Measurements from ENCODE around the gene RDH11.

Gene RDH11

GRCh38 chr14:67645414-67645813 is 50.1 kb downstream of the RDH11 start:
- DNase-seq, result no peak

- DNase-seq, result no peak
Measured at GRCh38 chr14:67644428-67644827, 51.1 kb downstream of the RDH11 start.

DNA sequence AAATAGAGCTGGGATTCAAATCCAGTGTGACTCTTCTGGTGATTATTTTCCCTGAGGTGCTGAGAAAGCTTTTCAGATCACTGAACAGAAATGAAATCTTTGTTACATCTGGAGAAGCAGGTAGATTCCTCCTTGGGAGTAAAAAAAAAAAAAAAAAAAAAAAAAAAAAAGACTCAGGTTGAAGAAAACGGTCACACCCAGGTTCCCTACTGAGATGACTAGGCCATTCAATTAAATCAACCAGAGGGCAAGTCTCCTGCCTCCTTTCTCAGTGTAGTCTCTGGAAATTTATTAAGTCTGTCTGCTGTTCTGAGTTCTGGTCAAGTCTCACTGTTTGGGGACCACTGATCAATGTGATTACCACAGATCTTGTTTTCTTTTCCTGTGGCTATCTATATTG is 51.9 kb downstream of the RDH11 start:
- DNase-seq, result no peak

DNA sequence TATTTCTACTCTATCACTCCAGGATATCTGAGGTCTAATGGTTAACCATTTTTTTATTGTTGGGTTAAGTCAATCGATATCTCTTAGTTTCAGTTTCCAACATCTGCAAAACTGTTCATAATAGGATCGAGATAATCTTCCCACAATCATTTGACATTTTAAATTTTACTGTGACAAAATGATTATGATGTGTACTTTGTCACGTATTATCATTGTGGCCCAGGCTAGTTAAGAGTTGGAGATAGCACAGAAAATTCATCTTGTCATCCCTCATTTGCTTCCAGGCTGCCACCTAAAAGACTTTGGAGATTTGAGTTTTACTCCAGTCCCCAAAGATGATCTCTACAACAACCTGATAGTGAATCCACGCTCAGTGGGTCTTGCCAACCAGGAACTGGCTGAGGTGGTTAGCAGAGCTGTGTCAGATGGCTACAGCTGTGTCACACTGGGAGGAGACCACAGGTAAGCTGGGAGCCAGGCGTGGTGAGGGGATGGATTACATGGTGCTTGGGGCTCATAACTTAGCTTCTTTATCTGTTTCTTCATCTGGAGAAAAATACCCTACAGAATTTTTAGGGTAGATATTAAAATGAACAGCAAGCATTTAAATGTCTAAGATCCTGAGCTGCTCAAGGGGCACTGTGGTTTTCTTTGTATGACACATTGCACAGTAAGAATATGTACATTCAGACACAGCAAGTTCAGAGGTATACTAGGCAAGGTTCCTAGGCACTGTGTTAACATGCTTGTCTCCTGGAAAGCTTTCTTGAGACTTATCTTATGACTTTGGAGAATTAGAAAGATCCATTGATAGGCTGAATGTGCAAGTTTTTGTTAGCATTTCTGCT is 53.4 kb downstream of the RDH11 start:
- no peak for DNase-seq

DNA sequence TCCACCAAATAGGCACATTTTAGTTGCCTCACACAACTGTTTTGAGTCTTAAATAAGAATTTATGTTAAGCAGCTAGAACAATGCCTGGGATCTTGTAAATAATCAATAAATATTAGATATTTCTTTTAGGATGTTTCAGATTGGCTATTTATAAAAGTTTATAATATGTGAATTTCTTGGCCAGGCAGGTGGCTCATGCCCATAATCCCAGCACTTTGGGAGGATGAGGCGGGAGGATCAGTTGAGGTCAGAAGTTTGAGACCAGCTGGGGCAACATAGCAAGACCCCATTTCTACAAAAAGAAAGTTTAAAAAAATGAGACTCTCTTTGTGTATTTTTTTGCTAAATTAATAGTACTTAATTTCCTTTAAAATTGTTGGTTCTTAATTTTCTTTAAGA is 54.1 kb downstream of the RDH11 start:
- no peak for DNase-seq

GRCh38 chr14:67638642-67639041 is 56.9 kb downstream of the RDH11 start:
- DNase-seq, result no peak

DNA sequence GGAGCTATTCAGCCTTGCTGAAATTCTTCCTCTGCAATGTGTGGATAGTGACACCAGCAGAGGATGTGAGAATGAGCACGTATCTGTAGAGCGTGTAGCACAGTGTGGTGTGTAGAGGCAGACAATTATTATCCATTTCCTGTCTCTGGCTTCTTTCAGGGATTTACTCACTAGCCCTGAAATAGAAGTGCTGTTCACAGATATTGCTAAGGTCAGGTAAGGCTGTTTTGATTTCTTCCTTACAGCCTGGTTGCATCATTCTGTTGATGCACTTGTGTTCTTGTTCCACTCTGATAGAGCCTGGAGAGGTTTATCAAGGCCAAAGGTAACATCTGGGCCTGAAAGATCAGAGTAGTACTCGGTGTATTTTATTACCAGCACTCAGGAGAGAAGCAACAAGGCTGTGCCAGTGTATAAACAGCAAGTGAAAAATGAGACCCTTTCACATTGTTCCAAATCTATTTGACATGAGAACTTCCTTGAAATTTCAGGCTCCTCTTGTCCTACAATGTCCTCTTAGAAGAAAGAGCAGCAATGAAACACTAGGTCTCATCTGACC is 59.1 kb downstream of the RDH11 start:
- DNase-seq, result no peak

- DNase-seq, result no peak
Measured at GRCh38 chr14:67633451-67634147, 62.0 kb downstream of the RDH11 start.

DNA sequence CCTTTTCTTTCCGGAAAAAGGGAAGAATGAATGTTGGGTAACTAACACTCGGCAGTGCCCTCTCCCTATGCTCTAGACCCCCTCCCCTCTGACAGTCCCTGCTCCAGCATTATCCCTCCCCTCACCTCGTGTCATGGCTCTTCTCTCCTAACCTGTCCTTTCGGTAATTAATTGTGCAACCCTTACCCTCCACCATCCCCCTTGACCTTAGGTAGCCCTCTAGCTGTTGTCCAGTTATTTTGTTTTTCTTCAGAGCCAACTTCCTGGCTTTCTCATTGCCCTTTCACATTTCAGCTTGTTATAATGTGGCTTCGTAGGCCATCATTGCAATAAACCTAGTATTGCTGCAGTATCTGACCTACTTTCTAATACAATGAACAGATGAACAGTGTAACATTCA is 64.6 kb downstream of the RDH11 start:
- no peak for DNase-seq

GRCh38 chr14:67630186-67630585 is 65.4 kb downstream of the RDH11 start:
- DNase-seq, result no peak

DNA sequence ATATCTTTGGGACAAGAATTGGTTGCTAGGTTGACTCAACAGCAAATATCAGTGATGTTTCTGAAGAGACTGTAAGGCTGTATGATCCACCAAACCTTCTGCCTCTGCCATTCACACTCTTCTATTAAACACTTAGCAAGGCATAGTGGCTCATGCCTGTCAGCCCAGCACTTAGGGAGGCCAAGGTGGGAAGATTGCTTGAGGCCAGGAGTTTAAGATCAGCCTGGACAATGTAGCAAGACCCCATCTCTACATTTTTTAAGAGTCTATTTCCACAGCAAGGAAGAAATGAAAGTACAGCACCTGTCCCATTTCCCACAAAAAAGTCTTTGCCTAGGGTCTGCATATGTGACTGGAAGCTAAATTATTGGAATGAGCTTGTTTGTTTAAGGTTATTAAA is 68.0 kb downstream of the RDH11 start:
- no peak for DNase-seq
